Stimulated activated CD4-positive, alpha-beta T cell treated with anti-CD3 and anti-CD28 coated beads, Interleukin-2, amount 100 ng/mL, for 24 hours (primary cell): ENCODE measurements around the gene EIF4E.
"Not testable (repeated sequence)": the region's sequence is repeated elsewhere in the genome, so short reads cannot be mapped to it uniquely, and the experiment has no call there.

Experiments
- DNase-seq, 2 donors: peaks; one replicate each; pipeline ENCODE4 v3.0.0-alpha.2; 2020

Gene EIF4E

GRCh38 chr4:98872120-98872906 is 56.6 kb downstream of the EIF4E start:
- not testable (repeated sequence) for DNase-seq

GRCh38 chr4:98867648-98868047 is 61.3 kb downstream of the EIF4E start:
- no peak for DNase-seq

GRCh38 chr4:98865059-98865458 is 63.9 kb downstream of the EIF4E start:
- DNase-seq, result no peak

GRCh38 chr4:98864560-98864959 is 64.4 kb downstream of the EIF4E start:
- DNase-seq, result peak; percentile 12 to 28

- DNase-seq, result no peak
Measured at GRCh38 chr4:98862371-98862770, 66.6 kb downstream of the EIF4E start.

- no peak for DNase-seq
Measured at GRCh38 chr4:98861100-98861884, 67.6 kb downstream of the EIF4E start.

- DNase-seq, result no peak
Measured at GRCh38 chr4:98851806-98852205, 77.1 kb downstream of the EIF4E start.

- DNase-seq, result no peak
Measured at GRCh38 chr4:98850937-98851336, 78.0 kb downstream of the EIF4E start.

- no peak for DNase-seq
Measured at GRCh38 chr4:98848448-98848847, 80.5 kb downstream of the EIF4E start.

- DNase-seq, result no peak
Measured at GRCh38 chr4:98845960-98846359, 83.0 kb downstream of the EIF4E start.

GRCh38 chr4:98842917-98843316 is 86.0 kb downstream of the EIF4E start:
- not testable (repeated sequence) for DNase-seq

- no peak for DNase-seq
Measured at GRCh38 chr4:98838977-98839618, 89.8 kb downstream of the EIF4E start.

- no peak for DNase-seq
Measured at GRCh38 chr4:98838531-98838930, 90.4 kb downstream of the EIF4E start.

GRCh38 chr4:98833384-98833783 is 95.5 kb downstream of the EIF4E start:
- DNase-seq, result no peak

GRCh38 chr4:98831036-98831435 is 97.9 kb downstream of the EIF4E start:
- not testable (repeated sequence) for DNase-seq
